NCI-H128 (cell line): ENCODE data around the gene GSN.

Source experiments
- DNase-seq: peaks from one replicate; lab custom pipeline; 2025; ENCODE audit not compliant: unreplicated experiment; lab: John Stamatoyannopoulos, UW

Gene GSN

DNA sequence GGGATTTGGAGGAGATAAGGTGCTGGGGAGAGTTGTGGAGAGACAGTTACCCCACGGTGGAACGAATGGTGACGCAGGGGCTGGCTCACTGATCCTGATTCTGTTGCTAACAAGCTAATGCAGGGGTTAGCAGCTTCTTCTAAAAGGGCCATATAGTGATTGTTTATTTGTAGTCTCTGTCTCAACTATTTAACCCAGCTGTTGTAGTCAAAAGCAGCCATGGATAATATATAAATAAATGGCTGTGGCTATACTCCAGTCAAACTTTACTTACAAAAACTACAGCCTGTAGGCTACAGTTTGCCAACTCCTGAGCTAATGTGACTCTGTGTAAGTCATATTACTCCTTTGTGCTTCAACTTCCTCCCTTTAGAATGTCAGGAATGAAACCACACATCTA, 80.3 kb downstream of the GSN start:
- no peak for DNase-seq

DNA sequence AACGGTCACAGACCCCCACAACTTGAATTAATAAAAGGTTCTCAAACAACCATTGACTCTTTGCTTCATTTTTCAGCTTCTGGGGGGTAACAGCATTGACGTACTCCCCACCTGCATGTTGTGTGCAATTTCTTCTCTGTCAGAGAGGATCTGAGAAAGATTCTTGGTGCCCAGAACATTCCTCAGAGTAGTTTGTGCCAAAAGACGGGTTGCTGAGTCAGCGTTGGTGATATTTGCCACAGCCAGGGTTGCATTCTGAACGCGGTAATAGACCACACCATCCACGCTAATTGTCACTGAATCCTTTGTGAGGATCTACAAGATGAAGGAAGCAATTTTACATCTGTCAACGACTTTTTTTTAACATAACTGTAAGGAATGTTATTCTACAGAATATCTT, 81.0 kb downstream of the GSN start:
- no peak for DNase-seq

DNA sequence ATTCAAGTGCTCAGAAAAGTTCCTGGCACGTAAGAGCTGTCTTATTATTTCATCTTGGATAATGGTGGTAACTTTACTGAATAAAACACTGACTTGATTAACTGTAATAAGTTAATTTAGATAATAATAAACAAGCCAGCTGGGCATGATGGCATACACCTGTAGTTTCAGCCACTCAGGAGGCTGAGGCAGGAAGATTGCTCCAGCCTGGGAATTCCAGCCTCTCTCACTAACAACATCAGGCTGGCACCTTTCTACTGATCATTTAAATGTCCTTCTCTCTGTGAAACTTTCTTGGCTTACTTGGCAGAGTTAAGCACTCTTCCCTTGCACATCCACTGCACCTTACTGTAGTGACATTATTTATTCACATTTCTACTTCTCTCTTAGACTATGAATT, 82.1 kb downstream of the GSN start:
- no peak for DNase-seq

DNA sequence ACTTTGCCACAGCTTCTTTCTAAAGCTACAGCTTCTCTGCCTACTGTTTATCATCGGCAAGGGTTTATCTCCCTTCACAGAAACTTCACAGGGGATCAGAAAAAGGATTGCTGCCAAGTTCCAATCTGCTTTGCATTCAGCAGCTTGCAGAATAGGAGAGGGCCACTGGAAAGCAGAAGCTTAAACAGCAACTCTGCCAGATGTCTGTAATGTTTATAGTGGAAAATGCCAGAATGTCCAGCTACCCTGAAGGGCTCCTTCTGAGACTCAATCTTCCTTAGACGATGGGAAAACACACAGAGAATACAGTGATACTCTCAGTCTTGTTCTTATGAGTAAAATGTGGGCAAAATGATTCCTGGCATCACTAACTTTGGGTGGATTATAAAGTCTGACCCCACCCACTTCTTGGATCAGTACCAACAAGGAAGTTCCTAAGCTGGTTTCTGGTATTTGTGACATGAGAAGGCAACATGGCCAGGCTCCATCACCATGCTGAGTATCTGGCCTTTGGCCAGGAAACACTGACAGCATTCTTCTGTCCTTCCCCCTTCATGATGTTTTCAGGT, 83.1 kb downstream of the GSN start:
- no peak for DNase-seq

DNA sequence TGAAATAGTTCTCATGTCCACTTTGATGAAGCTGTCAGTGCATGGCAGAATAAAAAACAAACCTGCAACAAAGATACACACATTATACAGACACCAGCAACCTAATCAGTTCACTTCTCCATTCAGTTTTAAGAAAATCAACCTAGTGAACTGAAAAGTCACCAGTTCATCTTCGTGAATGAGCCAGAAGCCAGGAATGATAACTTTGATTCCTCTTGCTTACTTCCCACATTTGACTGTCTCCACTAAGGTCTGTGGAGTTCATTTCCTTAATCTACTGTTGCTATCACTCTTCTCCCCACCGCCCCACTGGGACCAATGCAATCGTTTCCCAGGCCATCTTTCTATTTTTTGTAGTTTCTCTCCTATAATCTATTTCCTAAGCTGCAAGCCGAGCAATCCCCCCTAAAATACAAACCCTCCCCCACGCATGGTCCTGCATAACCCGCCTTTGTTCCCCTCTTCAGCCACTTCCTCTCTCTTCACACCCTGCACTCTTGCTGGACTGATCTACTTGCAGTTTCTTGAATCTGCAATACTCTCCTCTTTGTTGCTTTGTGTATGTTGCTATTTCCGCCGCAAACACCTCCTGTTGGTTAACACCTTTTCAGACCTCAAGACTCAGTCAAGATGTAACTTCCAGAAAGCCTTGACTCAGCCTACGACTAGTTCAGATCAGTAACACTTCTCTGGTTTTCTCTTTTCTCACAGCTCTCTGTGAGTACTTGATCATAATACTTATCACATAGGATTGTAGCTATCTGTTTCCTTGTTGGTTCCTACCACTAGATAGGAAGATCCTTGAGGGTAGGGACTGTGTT, 85.5 kb downstream of the GSN start:
- no peak for DNase-seq

DNA sequence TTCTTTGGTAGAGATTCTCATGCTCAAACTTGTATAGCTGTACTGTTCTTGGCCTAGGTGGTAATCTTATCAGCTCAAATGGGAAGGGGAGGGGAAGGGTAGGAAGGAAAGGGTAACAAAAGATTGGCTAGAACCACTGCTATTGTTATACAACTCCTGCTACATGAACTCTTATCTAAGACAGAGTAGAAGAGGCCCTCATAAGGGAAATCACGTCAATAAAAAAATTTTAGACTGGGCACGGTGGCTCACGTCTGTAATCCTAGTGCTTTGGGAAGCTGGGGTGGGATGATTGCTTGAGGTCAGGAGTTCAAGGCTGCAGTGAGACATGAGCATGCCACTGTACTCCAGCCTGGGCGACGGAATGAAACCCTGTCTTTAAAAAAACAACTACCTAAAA, 86.2 kb downstream of the GSN start:
- no peak for DNase-seq

DNA sequence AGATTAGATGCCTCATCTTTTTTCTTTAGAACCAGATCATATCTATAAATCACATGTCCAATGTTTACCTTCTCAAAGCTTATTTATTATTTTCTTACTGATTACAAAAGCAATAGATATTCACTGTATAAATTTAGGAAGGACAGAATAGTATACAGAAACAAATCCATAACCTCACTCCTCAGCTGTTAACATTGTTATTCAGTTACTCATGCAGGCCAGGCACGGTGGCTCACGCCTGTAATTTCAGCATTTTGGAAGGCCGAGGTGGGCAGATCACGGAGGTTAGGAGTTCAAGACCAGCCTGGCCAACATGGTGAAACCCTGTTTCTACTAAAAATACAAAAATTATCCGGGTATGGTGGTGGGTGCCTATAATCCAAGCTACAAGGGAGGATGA, 86.8 kb downstream of the GSN start:
- DNase-seq: no peak

DNA sequence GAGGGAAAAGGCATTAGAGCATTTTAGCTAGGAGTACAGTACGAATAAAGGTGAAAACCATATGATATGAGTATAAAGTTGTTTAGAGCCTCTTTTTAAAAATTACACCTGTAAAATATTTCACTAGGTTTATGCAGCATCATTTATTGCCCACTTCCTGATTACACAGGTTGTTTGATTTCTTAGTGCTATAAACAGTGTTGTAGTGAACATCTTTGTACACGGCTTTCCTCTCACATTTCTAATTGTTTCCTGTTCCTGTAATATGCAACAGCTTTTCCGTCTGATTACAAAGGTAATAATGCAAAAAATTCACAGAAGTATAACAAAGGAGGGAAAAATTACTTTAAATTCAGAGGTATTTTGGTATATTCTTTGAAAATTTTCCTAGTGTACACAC, 89.0 kb downstream of the GSN start:
- DNase-seq: no peak

DNA sequence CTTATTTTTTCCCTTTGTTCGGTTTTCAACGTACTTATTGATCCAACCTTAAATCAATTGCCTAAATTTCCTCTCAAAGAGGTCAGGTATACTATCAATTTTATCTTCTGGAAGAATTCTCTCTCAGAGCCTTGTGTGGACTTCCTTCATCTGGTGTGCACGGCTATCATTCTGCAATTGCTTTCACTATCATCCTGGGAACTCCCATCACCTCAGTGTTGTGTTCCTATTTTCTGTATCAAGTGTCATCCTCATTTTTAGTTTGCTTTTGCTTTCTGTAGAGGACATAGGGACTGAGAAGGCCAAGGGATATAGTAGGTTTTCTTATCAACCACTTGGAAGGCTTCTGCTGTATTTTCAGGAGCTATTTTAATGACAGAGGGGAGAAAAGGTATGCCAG, 90.8 kb downstream of the GSN start:
- no peak for DNase-seq

DNA sequence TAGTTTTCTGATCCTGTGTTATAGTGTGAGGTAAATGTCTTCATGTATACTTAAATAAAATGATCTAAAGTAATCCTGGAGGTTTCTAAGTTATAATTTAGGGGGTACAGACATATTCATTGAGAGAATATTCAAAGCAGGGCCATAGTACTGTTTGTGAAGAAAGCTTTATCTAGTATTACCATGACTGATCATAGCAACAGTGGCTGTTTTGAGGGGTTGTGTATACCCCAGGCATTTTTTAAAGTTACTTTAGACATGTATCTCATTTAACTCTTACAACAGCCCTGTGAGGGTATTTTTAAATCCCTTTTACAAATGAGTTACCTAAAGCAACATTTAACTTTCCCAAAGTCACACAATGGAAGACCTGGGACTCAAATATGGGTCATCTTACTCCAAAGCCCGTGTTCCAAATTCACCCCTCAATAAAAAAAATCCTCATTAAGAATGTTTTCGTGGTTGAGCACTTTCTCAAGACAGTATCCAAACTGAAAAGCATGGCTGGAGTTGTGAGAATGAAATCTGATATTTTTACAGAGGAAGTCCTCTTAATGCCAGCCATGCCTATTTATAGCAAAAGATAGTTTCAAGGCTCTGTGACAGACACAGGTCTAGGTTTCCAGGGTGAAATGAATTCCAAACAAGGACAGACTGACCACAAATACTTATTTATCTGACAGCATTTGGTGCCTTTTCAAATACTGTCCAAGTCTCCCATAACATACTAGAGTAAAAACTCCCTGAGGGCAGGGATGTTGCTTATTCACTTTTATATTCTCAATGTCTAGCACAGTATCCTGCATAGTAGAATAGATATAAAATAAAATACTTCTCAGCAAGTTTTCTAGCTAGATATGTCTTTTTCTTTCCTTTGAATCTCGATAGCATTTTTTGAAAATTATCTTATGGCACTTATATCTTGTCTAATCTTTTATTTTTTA, 91.7 kb downstream of the GSN start:
- no peak for DNase-seq

DNA sequence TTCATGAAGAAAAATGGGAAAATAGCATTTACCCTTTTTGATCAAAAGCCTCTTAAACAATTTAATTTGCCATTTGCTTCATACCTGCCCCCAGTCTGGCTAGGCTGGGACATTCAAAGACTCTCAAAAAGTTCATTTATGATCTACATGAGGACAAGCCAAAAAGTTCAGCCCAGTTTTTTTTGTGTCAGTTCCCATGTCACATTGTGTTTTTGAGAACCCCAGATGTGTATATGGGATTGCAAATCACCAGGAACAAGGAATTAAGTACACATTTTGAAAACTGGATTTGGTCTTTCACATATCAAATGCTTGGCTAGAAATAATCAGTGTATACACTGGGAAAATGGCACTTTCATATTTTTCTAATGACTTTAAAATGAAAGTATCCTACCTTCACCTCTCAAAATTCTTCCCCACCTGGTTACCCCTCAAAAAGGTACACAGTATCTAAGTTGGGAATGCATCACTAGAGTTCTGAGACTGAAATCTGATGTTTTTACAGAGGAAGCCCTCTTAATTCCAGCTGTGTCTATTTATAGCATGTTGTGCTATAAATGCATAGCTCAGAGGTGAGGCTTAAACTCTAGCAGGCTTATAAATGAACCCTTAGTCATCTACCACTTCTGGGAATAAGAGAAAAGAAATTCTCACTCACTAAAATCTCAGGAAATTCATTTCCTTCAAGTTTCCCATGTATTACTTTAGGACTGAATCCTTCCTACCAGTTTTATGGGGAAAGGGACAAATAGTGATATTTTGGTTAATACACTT, 92.8 kb downstream of the GSN start:
- DNase-seq: no peak

DNA sequence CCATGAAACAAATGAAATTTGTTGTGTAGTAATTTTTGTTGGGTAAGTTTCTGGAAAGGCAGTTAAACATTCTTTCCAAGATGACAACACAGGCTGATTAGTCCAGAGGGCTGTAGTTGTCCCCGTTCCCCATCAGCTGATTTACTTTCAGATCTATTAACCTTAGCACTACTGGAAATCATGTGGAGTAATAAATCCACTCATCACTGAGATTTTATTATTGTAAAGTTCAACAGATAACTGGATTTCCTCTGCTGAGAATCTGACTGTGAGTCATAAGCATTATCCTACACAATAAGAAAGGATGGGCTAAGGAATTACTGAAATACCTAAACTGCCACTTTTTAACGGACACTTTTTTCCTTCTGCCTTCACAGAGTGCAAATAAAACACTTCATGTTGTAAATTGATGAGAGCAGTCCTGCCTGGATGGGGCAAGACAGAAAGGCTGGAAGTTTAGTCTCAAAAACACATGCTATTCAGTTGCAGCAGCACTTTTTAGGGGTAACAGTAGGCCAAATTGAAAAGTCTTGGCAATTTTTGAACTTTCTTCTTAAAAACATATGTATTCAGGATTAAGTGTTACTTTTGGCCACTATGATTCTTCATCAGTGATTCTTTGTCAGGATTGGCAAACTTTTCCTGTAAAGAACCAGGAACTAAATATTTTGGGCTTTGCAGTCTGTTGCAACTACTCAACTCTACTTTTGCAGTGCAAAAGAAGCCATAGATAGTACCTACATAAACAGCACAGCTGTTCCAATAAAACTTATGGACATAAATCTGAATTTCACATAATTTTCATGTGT, 95.1 kb downstream of the GSN start:
- DNase-seq: no peak

DNA sequence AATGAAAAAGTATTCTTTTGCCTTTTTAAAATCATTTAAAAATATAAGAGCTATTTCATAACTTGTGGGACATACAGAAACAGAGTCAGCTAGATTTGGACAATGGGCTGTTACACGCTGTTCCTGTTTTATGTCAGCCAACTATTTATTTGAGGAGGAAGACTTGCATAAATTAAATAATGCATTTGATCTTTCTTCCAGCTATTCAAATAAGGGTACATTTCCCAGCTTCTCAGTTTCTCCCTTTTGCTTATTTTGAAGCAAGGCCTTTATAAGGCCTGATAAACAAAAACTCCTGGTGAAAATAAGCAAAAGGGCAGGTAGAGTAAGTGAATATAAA, 95.6 kb downstream of the GSN start:
- no peak for DNase-seq

DNA sequence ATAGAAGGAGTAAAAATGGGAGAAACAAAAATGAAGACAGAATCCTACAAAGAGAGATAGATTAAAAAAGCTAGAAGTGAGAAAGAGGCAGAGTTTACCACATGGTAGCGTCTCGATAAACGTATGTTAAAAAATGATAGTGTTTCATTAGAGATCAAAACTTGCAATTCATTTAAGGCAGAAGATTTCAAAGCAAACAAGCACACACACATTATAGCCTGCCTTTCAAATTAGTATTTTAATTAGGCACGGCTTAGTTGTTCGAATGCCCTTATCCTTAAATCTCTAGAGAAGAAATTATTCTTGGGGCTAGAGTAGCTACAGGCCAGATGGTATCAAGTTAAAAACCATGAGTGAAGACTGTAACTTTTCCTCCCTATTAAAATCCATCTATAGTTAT, 96.1 kb downstream of the GSN start:
- DNase-seq: no peak

DNA sequence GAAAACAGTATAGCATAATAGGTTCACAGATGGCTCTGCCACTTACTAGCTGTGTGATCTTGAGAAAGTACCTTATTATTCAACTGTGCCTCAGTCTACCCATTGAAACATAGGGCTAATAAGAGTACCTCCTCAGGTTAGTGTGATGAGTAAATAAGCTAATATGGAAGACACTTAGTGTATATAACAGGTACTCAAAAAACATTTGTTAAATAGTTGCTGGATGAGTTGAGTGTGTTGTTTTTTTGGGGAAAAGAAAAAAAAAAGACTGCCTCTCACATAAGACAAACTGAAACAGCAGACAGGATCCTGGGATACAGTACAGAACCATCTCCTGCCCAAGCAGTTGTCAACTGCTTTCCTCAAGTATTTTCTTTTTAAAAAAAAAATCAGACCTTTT, 96.9 kb downstream of the GSN start:
- no peak for DNase-seq

DNA sequence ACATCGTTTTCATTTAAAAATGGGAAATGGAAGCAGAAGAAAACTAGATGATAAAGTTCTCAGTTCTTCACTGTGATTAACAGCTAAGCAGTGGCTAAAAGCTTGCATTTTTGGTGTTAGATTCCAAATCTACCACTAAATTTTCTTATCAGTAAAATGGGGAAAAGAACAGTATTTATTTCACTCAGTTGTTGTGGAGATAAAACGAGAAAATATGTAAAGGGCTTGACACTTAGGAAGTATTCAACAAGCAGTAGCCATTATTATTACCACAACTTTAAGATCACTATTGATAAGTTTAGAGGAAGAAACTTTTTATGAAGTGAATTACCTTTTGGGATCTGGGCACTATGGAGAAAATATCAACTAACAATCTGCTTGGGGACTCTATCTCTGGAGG, 97.6 kb downstream of the GSN start:
- DNase-seq: no peak

DNA sequence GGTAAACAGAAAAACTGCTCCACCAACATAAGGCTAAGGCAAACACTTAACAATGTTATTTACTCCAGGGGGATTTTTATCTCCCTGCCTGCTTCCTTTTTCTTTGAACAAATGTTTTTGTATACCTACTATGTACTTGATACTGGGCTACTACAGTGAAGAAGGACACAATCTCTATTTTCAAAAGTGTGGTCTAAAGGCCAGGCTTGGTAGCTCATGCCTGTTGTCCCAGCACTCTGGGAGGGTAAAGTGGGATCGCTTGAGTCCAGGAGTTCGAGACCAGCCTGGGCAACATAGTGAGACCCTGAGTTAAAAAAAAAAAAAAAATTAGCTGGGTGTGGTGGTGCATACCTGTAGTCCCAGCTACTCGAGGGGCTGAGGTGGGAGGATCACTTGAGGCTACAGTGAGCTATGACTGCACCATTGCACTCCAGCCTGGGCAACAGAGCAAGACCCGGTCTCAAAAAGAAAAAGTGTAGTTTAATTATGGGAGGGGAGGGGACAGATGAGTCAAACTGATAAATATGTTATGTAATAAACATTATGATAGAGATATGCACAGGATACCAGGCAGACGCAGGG, 98.7 kb downstream of the GSN start:
- no peak for DNase-seq

DNA sequence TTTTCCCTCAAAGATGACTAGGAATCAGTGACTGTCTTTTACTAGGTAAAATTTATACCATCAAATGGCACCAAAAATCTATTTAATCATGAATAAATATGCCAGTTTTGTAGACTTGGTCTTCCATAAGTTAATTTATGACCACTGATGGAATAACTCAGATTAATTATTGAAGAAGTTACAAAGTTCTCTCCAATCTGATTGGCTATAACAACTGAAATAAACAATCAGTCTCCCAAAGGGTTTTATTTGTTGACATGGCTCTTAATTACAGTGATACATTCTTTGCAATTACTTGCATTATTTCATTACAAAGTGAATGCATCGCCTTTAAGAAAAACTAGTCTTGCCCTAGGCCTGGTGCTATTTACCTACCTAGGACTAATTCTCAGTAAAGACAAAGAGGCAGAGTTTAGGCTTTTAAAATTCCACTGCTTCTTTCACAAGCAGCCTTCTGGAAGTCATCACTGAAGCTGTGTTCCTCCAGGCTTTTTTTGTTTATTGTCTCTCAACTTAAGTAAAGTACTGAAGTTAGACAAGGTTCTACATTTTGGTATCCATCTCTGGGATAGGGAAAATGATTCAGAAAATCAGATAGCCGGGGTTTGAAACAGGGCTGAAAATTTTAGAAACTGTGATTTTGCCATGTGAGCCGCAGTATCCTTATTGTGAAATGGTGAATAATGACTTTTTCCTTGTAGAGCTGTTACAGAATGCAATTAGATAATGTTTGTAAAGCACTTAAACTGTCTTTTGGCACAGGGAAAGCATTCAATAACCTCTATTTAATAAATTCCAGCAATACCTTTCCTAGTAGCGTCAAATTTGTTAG, 99.6 kb downstream of the GSN start:
- DNase-seq: no peak

DNA sequence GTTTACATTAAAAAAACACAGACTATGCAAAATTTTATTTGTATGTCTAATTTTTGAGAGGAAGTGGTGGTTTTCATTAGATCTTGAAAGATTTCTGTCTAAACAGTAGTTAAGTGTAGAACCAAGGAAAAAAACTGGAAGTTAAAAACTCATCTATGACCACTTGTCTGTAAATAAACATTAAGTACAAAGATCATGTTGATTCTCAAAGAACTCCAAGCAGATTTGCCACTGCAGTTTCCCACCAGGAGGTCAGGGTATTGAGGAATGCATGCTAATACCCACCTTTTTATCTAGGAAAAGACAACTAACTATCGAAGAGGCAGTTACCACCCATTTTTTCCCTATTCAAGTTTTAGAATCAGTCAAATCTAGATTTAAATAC, 100.2 kb downstream of the GSN start:
- no peak for DNase-seq
